HuH-7 (cell line): ENCODE measurements around the gene C8G.

Source experiments
- DNase-seq: peaks from one replicate; pipeline ENCODE4 v3.0.0; 2011; ENCODE audit warnings: low spot score

Gene C8G

GRCh38 chr9:136968333-136969127, 23.5 kb downstream of the C8G start:
- no peak for DNase-seq

GRCh38 chr9:136969150-136969549, 24.1 kb downstream of the C8G start:
- no peak for DNase-seq

GRCh38 chr9:136969774-136970173, 24.7 kb downstream of the C8G start:
- no peak for DNase-seq

- no peak for DNase-seq
Measured at GRCh38 chr9:136970361-136970760, 25.3 kb downstream of the C8G start.

- no peak for DNase-seq
Measured at GRCh38 chr9:136971746-136972145, 26.7 kb downstream of the C8G start.

GRCh38 chr9:136972335-136972734, 27.3 kb downstream of the C8G start:
- no peak for DNase-seq

- DNase-seq: no peak
Measured at GRCh38 chr9:136972743-136973142, 27.7 kb downstream of the C8G start.

- DNase-seq: no peak
Measured at GRCh38 chr9:136973618-136974617, 28.9 kb downstream of the C8G start.

- DNase-seq: no peak
Measured at GRCh38 chr9:136974817-136975535, 29.9 kb downstream of the C8G start.

GRCh38 chr9:136975644-136976043, 30.6 kb downstream of the C8G start:
- DNase-seq: peak; percentile 77

- DNase-seq: no peak
Measured at GRCh38 chr9:136977223-136977622, 32.2 kb downstream of the C8G start, which contains the start of gene PTGDS. PTGDS (plus strand) TSS chr9:136977504; CDS start chr9:136977579, 75 bp downstream.

- no peak for DNase-seq
Measured at GRCh38 chr9:136977649-136978072, 32.6 kb downstream of the C8G start.

- DNase-seq: peak; percentile 94
Measured at GRCh38 chr9:136978073-136978864, 33.2 kb downstream of the C8G start.

- no peak for DNase-seq
Measured at GRCh38 chr9:136978865-136979544, 34.0 kb downstream of the C8G start.

GRCh38 chr9:136979769-136980587, 34.9 kb downstream of the C8G start:
- no peak for DNase-seq

- DNase-seq: no peak
Measured at GRCh38 chr9:136980669-136981478, 35.8 kb downstream of the C8G start.

- DNase-seq: no peak
Measured at GRCh38 chr9:136981588-136982231, 36.7 kb downstream of the C8G start.
